Gastrocnemius medialis (tissue), 4 donors: ENCODE results near the gene IGF1R.

Experiments used
- POLR2A ChIP-seq, 2 donors: fragments of 450-650 bp; IDR thresholded peaks; one replicate each; pipeline ENCODE4 v1.6.1; 2017; ENCODE audit warnings: antibody characterized with exemption in 2 of 2, mild to moderate bottlenecking in 2 of 2, moderate library complexity in 2 of 2
- TF ChIP-seq, protein P1 (sequence below), 5 experiments: fragments of 450-650 bp in 3 of 5; fragments of 200-600 bp in 2 of 5; sonication (generic) in 2 of 5; IDR thresholded peaks in 4 of 5; conservative IDR thresholded peaks in 1 of 5; 1 replicate in 4 of 5; 2 replicates in 1 of 5; pipeline ENCODE4 v1.5.1; 2016 to 2019; ENCODE audit warnings: antibody characterized with exemption in 5 of 5, mild to moderate bottlenecking in 3 of 5, moderate library complexity in 3 of 5

DNA sequence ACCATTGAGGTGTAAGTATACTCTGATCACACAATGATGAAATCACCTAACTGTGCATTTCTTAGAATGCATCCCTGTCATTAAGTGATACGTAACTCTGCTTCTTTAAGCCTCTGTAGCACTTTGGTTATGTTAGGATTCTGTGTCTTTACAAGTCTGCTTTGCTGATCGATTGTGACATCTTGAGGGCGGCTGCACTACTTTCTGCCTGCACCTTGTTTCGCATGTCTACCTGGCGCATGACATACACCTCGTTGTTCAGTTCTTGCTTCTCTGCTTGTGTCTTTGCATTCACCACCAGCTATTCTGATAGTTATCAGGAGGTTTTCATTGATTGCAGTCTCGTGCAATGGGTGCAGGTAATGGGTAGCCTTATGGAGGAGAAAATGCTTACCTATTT, 32.7 kb downstream of the IGF1R start:
- TF ChIP-seq, protein P1, sequence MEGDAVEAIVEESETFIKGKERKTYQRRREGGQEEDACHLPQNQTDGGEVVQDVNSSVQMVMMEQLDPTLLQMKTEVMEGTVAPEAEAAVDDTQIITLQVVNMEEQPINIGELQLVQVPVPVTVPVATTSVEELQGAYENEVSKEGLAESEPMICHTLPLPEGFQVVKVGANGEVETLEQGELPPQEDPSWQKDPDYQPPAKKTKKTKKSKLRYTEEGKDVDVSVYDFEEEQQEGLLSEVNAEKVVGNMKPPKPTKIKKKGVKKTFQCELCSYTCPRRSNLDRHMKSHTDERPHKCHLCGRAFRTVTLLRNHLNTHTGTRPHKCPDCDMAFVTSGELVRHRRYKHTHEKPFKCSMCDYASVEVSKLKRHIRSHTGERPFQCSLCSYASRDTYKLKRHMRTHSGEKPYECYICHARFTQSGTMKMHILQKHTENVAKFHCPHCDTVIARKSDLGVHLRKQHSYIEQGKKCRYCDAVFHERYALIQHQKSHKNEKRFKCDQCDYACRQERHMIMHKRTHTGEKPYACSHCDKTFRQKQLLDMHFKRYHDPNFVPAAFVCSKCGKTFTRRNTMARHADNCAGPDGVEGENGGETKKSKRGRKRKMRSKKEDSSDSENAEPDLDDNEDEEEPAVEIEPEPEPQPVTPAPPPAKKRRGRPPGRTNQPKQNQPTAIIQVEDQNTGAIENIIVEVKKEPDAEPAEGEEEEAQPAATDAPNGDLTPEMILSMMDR (IDR thresholded peaks at IDR 0.05 in 4 of 5, conservative IDR thresholded peaks at IDR 0.05 in 1 of 5): no peak
- TF ChIP-seq POLR2A (IDR thresholded peaks at IDR 0.05): no peak
